GM12878 (cell line): ENCODE data around the gene RBMS3. TPM values are rescaled to one million over a fixed set of nuclear protein-coding genes. Genes with fewer than 3 reads are reported as not detected.

Source experiments
- ATAC-seq: fragments of 200-7000 bp; cut with Tn5 transposase; 3 replicates; pipeline ENCODE4 v1.9.1; 2020; ENCODE audit warnings: mild to moderate bottlenecking, moderate library complexity
- BruUV-seq: library from RNA; stranded (reverse); fragments of 400-500 nt; replicated peaks from 2 replicates; lab custom pipeline; 2021; lab: Mats Ljungman, UMichigan
- CTCF ChIA-PET: fragments of 300-600 bp; sonication (Branson Sonifier 250); formaldehyde crosslinking; extraction: SDS; loops from one replicate; lab custom pipeline; 2021; ENCODE audit warnings: inconsistent platforms; lab: Yijun Ruan, JAX
- POLR2A ChIA-PET: fragments of 350-600 bp; formaldehyde crosslinking; extraction: SDS; loops from one replicate; lab custom pipeline; 2021; ENCODE audit warnings: inconsistent platforms; lab: Charles Lee
- RAD21 ChIA-PET: fragments of 300-600 bp; sonication (Branson Sonifier 250); formaldehyde crosslinking; loops from one replicate; lab custom pipeline; 2023; ENCODE audit warnings: antibody characterized with exemption; ENCODE audit not compliant: unreplicated experiment; lab: Charles Lee
- SMC1A ChIA-PET: fragments of 300-600 bp; sonication (Branson Sonifier 250); formaldehyde crosslinking; loops from one replicate; lab custom pipeline; 2023; ENCODE audit not compliant: unreplicated experiment, uncharacterized antibody; lab: Charles Lee
- DNase-seq: peaks from one replicate; pipeline ENCODE4 v3.0.0-alpha.2; 2011; ENCODE audit warnings: low read depth, low spot score
- FAIRE-seq: peaks from 3 replicates; lab custom pipeline; 2011; peaks lifted over from hg19 to GRCh38; lab: Jason Lieb, UNC
- H2AFZ ChIP-seq: 2 replicates; pipeline ENCODE4 v1.6.0; 2011; ENCODE audit warnings: low read depth, low read length, control low read depth; ENCODE audit not compliant: control insufficient read depth
- H3K27ac ChIP-seq: 2 replicates; pipeline ENCODE4 v1.5.1; 2011; ENCODE audit warnings: control low read depth; ENCODE audit not compliant: control insufficient read depth, insufficient read depth
- H3K27me3 ChIP-seq, 2 experiments: replicated peaks in 1 of 2; 2 replicates each; pipeline versions ENCODE4 v1.6.0 to v1.6.1; 2011; ENCODE audit warnings: low read length in 1 of 2; ENCODE audit not compliant: control insufficient read depth in 2 of 2, insufficient read depth in 2 of 2
- H3K36me3 ChIP-seq, 2 experiments: 2 replicates each; pipeline ENCODE4 v1.5.1; 2011; ENCODE audit warnings: low read length in 1 of 2; ENCODE audit not compliant: control insufficient read depth in 2 of 2, insufficient read depth in 2 of 2
- H3K4me1 ChIP-seq: 2 replicates; pipeline ENCODE4 v1.6.1; 2011; ENCODE audit warnings: mild to moderate bottlenecking, low read length, moderate library complexity, mixed read lengths; ENCODE audit not compliant: control insufficient read depth, insufficient read depth
- H3K4me2 ChIP-seq: 2 replicates; pipeline ENCODE4 v1.6.0; 2011; ENCODE audit warnings: control low read depth; ENCODE audit not compliant: control insufficient read depth, insufficient read depth
- H3K4me3 ChIP-seq: fragments of 200-600 bp; sonication (generic); 2 replicates; pipeline ENCODE4 v1.5.1; 2016
- H3K79me2 ChIP-seq: 2 replicates; pipeline ENCODE4 v1.6.0; 2011; ENCODE audit warnings: low read length; ENCODE audit not compliant: control insufficient read depth, insufficient read depth
- H3K9ac ChIP-seq: 2 replicates; pipeline ENCODE4 v1.8.0; 2011; ENCODE audit warnings: low read length, control low read depth, mixed read lengths; ENCODE audit not compliant: control insufficient read depth, insufficient read depth
- H3K9me3 ChIP-seq: replicated peaks from 3 replicates; pipeline ENCODE4 v1.5.1; 2011; ENCODE audit warnings: mild to moderate bottlenecking, low read length; ENCODE audit not compliant: control insufficient read depth, insufficient read depth
- H4K20me1 ChIP-seq: 2 replicates; pipeline ENCODE4 v1.6.0; 2011; ENCODE audit not compliant: control insufficient read depth, insufficient read depth
- IKZF1 ChIP-seq: fragments of 450-650 bp; conservative IDR thresholded peaks from 2 replicates; pipeline ENCODE4 v1.6.1; 2017; ENCODE audit warnings: antibody characterized with exemption, mild to moderate bottlenecking
- IKZF2 ChIP-seq, 2 experiments: fragments of 450-650 bp; IDR thresholded peaks; 2 replicates each; pipeline ENCODE4 v1.6.1; 2017; ENCODE audit warnings: mild to moderate bottlenecking in 2 of 2, moderate library complexity in 2 of 2
- MXI1 ChIP-seq: fragments of 150-350 bp; IDR thresholded peaks from 2 replicates; pipeline ENCODE4 v1.6.1; 2011; ENCODE audit warnings: low read depth, mild to moderate bottlenecking, inconsistent platforms, low read length, improper control_type of control experiment
- NFYA ChIP-seq: IDR thresholded peaks from 2 replicates; pipeline ENCODE4 v1.6.1; 2011; ENCODE audit warnings: low read depth, mild to moderate bottlenecking, low read length, improper control_type of control experiment, borderline replicate concordance
- POLR2A ChIP-seq: IDR thresholded peaks from 2 replicates; pipeline ENCODE4 v1.6.1; 2011; ENCODE audit warnings: low read depth, mild to moderate bottlenecking, low read length
- RAD21 ChIP-seq: IDR thresholded peaks from 2 replicates; pipeline ENCODE4 v1.6.1; 2011; ENCODE audit warnings: mild to moderate bottlenecking, low read depth, low read length, moderate library complexity; ENCODE audit not compliant: insufficient read depth
- RUNX3 ChIP-seq: IDR thresholded peaks from 2 replicates; pipeline ENCODE4 v1.6.1; 2012; ENCODE audit warnings: low read length, inconsistent platforms
- SPI1 ChIP-seq: IDR thresholded peaks from 2 replicates; pipeline ENCODE4 v1.6.1; 2011; ENCODE audit warnings: low read depth, mild to moderate bottlenecking, low read length, moderate library complexity, borderline replicate concordance; ENCODE audit not compliant: insufficient read depth
- TAF1 ChIP-seq: IDR thresholded peaks from 2 replicates; pipeline ENCODE4 v1.6.1; 2011; ENCODE audit warnings: mild to moderate bottlenecking, low read depth, low read length, borderline replicate concordance
- ZSCAN29 ChIP-seq: fragments of 450-650 bp; IDR thresholded peaks from 2 replicates; pipeline ENCODE4 v1.6.1; 2017; ENCODE audit warnings: mild to moderate bottlenecking, moderate library complexity
- WGBS: methylation state at CpG from one replicate; pipeline ENCODE4 v1.1.6; 2016; ENCODE audit warnings: low lambda C conversion rate; ENCODE audit not compliant: insufficient replicate concordance, insufficient coverage; ENCODE audit errors: missing lambda C conversion rate; 5-methylcytosine and 5-hydroxymethylcytosine counted together
- in situ Hi-C: fragments of 300-500 bp; cut with MboI; formaldehyde crosslinking; loops from 9 replicates; pipeline ENCODE4 v1.14.3; 2018; ENCODE audit warnings: mixed read lengths
- intact Hi-C: fragments of 100-400 bp; cut with micrococcal nuclease; formaldehyde crosslinking; loops from one replicate; pipeline ENCODE4 v1.14.2; 2022; ENCODE audit not compliant: unreplicated experiment
- polyA plus RNA-seq, 11 experiments: library from polyadenylated mRNA; depleted of rRNA in 4 of 11; unstranded in 6 of 11; stranded (reverse) in 5 of 11; fragments of >200 nt; fragmentation: Nextera tagmentation in 4 of 11; fragmentation: Illumina TruSeq in 1 of 11; extraction: Ambion mirVana in 4 of 11; extraction: Trizol in 1 of 11; gene quantifications; 1 replicate in 1 of 11; 2 replicates in 10 of 11; pipeline versions ENCODE4 v1.2.1 to v1.2.3, GENCODE V29; 2011 to 2016; ENCODE audit warnings: inconsistent platforms in 2 of 11, missing spikeins in 2 of 11, low read depth in 1 of 11
- total RNA-seq, 4 experiments: library from RNA; depleted of rRNA in 3 of 4; stranded (reverse); fragments of >200 nt in 3 of 4; fragmentation: Illumina TruSeq in 1 of 4; extraction: Trizol in 1 of 4; gene quantifications; 2 replicates each; pipeline versions ENCODE4 v1.2.1 to v1.2.3, GENCODE V29; 2013 to 2021
- TF ChIP-seq, protein P1 (sequence below): IDR thresholded peaks from 2 replicates; pipeline ENCODE4 v1.6.1; 2011; ENCODE audit warnings: low read depth, low read length, improper control_type of control experiment, borderline replicate concordance
- TF ChIP-seq, protein P2 (sequence below): IDR thresholded peaks from 2 replicates; pipeline ENCODE4 v1.6.1; 2011; ENCODE audit warnings: low read depth, mild to moderate bottlenecking, low read length, moderate library complexity, borderline replicate concordance; ENCODE audit errors: extremely low read depth
- TF ChIP-seq, protein P3 (sequence below): IDR thresholded peaks from 2 replicates; pipeline ENCODE4 v1.6.1; 2011; ENCODE audit warnings: borderline replicate concordance, low read depth, mild to moderate bottlenecking, moderate library complexity, mixed read lengths, low read length; ENCODE audit not compliant: insufficient read depth; ENCODE audit errors: extremely low read length
- TF ChIP-seq, protein P4 (sequence below): fragments of 450-650 bp; IDR thresholded peaks from 2 replicates; pipeline ENCODE4 v1.6.1; 2017; ENCODE audit warnings: mild to moderate bottlenecking, moderate library complexity

RBMS3 gene
- total and polyA plus RNA-seq, 10 of the 15 experiments (the other 5 are each of a cell fraction or from before 2014, with no cell fraction given): 0.79 to 4.7 (median 3.1) TPM

DNA sequence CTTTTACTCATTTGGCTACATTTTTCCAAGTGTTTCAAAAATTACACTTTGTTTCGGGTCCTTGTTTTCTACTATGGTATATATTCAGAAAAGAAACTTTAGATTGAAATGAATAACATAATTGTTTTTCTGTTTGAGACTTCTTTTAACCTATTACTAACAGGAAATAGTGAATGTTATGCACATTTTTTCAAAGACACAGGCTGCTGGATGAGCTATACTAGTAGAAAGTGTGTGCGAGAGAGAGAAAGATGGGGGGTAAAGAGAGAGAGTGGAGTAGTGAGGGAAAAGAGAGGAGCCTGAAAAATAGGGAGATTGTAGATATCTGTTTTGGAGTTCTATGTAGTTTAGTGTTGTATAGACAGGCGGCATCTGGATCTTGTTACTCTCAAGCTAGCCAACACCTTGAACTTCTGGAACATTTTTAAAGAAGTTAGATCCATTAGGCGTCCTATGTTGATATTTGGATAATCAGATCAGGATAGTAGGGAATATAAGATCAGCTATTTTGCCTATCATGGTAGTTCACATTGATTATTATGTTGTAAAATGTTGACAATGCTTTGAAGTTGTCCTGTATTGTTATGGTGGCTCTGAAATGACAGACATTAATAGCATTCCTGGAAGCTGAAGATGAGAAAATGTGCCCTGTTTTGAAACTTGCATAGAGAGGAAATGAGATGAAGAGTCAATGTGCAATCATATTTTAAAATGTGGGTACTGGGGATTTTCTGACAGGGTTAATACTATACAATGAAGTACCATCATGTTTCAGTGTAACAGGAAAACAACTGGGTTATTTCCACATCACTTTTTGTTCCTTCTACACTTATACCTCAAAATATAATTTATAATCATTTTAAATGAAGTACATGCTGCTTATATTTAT is 2.6 kb downstream of the RBMS3 start:
- ChIA-PET SMC1A (interaction anchor here (0.8 to 1.8 kb wide), 14 partner anchors 14 to 123 kb away, joined by 3 to 19 read pairs (median 4); no protein-coding TSS in a partner anchor), POLR2A (interaction anchor here (0.6 to 1.2 kb wide), 4 partner anchors 11 to 48 kb away, joined by 3 to 4 read pairs (median 3); no protein-coding TSS in a partner anchor), CTCF (interaction anchor here (0.8 to 1.4 kb wide), 2 partner anchors 40 to 48 kb away, joined by 4 read pairs; no protein-coding TSS in a partner anchor), RAD21 (interaction anchor here (0.9 to 1.7 kb wide), 10 partner anchors 9 to 142 kb away, joined by 3 to 16 read pairs (median 4); no protein-coding TSS in a partner anchor)
- H3K36me3 ChIP-seq: no peaks in the 10 kb centered on the region
- H3K27me3 ChIP-seq: no peaks in the 10 kb centered on the region
- no peak overlapping the region; the same call in 1 of the 2 replicates for H3K9ac ChIP-seq
- intact Hi-C loops: loop anchor here (2.0 to 10.0 kb wide), 4 partner anchors 35 to 404 kb away; no protein-coding TSS in a partner anchor
- H3K4me3 ChIP-seq: peak overlapping the region; percentile 79
- 21% methylated on average over 4 of the region's 4 CpGs for WGBS
- peaks cover 17% of the 10 kb centered on the region for H3K79me2 ChIP-seq
- DNase-seq: no peak
- peaks cover 4% of the 10 kb centered on the region for H3K4me1 ChIP-seq
- H2AFZ ChIP-seq: peak overlapping the region; percentile 30; the same call in 1 of the 2 replicates
- TSS peak; percentile 83 for BruUV-seq
- ATAC-seq: peak; percentile 38
- peak; percentile 31; the same call in 1 of the 2 replicates for TF ChIP-seq RUNX3
- peak in 1 of 2 experiments; percentile 22; a peak in 2 of 4 replicates for TF ChIP-seq IKZF2 (IDR thresholded peaks at IDR 0.05)
- TF ChIP-seq, protein P1, sequence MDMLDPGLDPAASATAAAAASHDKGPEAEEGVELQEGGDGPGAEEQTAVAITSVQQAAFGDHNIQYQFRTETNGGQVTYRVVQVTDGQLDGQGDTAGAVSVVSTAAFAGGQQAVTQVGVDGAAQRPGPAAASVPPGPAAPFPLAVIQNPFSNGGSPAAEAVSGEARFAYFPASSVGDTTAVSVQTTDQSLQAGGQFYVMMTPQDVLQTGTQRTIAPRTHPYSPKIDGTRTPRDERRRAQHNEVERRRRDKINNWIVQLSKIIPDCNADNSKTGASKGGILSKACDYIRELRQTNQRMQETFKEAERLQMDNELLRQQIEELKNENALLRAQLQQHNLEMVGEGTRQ: no peak
- TF ChIP-seq NFYA: no peak
- 0 out of 2 replicates have a peak, but pooled peaks have one; percentile 14 for TF ChIP-seq SPI1
- TF ChIP-seq IKZF1: peak; percentile 22; the same call in 1 of the 2 replicates
- no peak for TF ChIP-seq RAD21
- TF ChIP-seq, protein P2, sequence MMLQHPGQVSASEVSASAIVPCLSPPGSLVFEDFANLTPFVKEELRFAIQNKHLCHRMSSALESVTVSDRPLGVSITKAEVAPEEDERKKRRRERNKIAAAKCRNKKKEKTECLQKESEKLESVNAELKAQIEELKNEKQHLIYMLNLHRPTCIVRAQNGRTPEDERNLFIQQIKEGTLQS: no peak
- no peak; the same call in 1 of the 2 replicates for TF ChIP-seq ZSCAN29
- TF ChIP-seq TAF1: no peak
- no peak for TF ChIP-seq MXI1
- TF ChIP-seq, protein P3, sequence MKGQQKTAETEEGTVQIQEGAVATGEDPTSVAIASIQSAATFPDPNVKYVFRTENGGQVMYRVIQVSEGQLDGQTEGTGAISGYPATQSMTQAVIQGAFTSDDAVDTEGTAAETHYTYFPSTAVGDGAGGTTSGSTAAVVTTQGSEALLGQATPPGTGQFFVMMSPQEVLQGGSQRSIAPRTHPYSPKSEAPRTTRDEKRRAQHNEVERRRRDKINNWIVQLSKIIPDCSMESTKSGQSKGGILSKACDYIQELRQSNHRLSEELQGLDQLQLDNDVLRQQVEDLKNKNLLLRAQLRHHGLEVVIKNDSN: no peak
- TF ChIP-seq, protein P4, sequence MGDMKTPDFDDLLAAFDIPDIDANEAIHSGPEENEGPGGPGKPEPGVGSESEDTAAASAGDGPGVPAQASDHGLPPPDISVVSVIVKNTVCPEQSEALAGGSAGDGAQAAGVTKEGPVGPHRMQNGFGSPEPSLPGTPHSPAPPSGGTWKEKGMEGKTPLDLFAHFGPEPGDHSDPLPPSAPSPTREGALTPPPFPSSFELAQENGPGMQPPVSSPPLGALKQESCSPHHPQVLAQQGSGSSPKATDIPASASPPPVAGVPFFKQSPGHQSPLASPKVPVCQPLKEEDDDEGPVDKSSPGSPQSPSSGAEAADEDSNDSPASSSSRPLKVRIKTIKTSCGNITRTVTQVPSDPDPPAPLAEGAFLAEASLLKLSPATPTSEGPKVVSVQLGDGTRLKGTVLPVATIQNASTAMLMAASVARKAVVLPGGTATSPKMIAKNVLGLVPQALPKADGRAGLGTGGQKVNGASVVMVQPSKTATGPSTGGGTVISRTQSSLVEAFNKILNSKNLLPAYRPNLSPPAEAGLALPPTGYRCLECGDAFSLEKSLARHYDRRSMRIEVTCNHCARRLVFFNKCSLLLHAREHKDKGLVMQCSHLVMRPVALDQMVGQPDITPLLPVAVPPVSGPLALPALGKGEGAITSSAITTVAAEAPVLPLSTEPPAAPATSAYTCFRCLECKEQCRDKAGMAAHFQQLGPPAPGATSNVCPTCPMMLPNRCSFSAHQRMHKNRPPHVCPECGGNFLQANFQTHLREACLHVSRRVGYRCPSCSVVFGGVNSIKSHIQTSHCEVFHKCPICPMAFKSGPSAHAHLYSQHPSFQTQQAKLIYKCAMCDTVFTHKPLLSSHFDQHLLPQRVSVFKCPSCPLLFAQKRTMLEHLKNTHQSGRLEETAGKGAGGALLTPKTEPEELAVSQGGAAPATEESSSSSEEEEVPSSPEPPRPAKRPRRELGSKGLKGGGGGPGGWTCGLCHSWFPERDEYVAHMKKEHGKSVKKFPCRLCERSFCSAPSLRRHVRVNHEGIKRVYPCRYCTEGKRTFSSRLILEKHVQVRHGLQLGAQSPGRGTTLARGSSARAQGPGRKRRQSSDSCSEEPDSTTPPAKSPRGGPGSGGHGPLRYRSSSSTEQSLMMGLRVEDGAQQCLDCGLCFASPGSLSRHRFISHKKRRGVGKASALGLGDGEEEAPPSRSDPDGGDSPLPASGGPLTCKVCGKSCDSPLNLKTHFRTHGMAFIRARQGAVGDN: 0 out of 2 replicates have a peak, but pooled peaks have one; percentile 15
- TF ChIP-seq POLR2A: no peak
- peak overlapping the region; percentile 83 for H3K4me2 ChIP-seq
- no peak for FAIRE-seq
- no peaks in the 10 kb centered on the region for H3K9me3 ChIP-seq
- peak overlapping the region; percentile 53 for H3K27ac ChIP-seq
- no peaks in the 10 kb centered on the region for H4K20me1 ChIP-seq
- in situ Hi-C loops: no loop called here
